ENCODE results near the gene ATP8A2. TPM values are rescaled to one million over a fixed set of nuclear protein-coding genes. Genes with fewer than 3 reads are reported as not detected.

ATP8A2 gene
- polyA plus RNA-seq, 6 donors from 2014 or later: 0.03 TPM; not detected in 5

GRCh38 chr13:25752957-25753551, 381.3 kb downstream of the ATP8A2 start:
- no peak for ATAC-seq (ENCODE audit: low read depth in 2 of 2)
- peaks cover 0 to 1% (median 0%) of the 10 kb centered on the region in 7 donors for H3K9me3 Mint-ChIP-seq
- peak overlapping the region in 1 of 6 donors; percentile 22 for H3K27ac Mint-ChIP-seq
- no peak for DNase-seq
- no peaks in the 10 kb centered on the region for H3K4me1 Mint-ChIP-seq
- no peaks in the 10 kb centered on the region for H3K36me3 Mint-ChIP-seq
- H3K4me3 Mint-ChIP-seq: no peak overlapping the region
- peaks cover 14 to 23% (median 18%) of the 10 kb centered on the region in 3 donors for H3K27me3 Mint-ChIP-seq

- Mint-ChIP-seq H3K9me3 (peaks cover 0 to 1% (median 0%) of the 10 kb centered on the region in 7 donors), H3K4me1 (no peaks in the 10 kb centered on the region), H3K4me3 (no peak overlapping the region), H3K27me3 (peaks cover 15 to 26% (median 17%) of the 10 kb centered on the region in 3 donors), H3K36me3 (no peaks in the 10 kb centered on the region), H3K27ac (no peak overlapping the region)
- ATAC-seq (ENCODE audit: low read depth in 2 of 2) (no peak), DNase-seq (no peak)
Observed at GRCh38 chr13:25753976-25754375, 382.2 kb downstream of the ATP8A2 start.

- Mint-ChIP-seq H3K9me3 (no peaks in the 10 kb centered on the region), H3K27me3 (peaks cover 10 to 23% (median 18%) of the 10 kb centered on the region in 3 donors), H3K4me3 (no peak overlapping the region), H3K4me1 (no peaks in the 10 kb centered on the region), H3K36me3 (no peaks in the 10 kb centered on the region), H3K27ac (no peak overlapping the region)
- no peak for DNase-seq
- ATAC-seq (ENCODE audit: low read depth in 2 of 2): no peak
Observed at GRCh38 chr13:25756251-25756650, 384.5 kb downstream of the ATP8A2 start.

- Mint-ChIP-seq H3K36me3 (no peaks in the 10 kb centered on the region), H3K27ac (no peak overlapping the region)
- no peak for DNase-seq
Observed at GRCh38 chr13:25756912-25757311, 385.1 kb downstream of the ATP8A2 start.

GRCh38 chr13:25761041-25761440, 389.3 kb downstream of the ATP8A2 start:
- H3K36me3 Mint-ChIP-seq: no peaks in the 10 kb centered on the region
- no peaks in the 10 kb centered on the region for H3K4me1 Mint-ChIP-seq
- H3K27ac Mint-ChIP-seq: no peak overlapping the region
- no peak for ATAC-seq (ENCODE audit: low read depth in 2 of 2)
- DNase-seq: no peak
- peaks cover 8 to 19% (median 10%) of the 10 kb centered on the region in 3 donors for H3K27me3 Mint-ChIP-seq
- H3K9me3 Mint-ChIP-seq: peaks cover 0 to 3% (median 0%) of the 10 kb centered on the region in 7 donors
- no peak overlapping the region for H3K4me3 Mint-ChIP-seq

More at GRCh38 chr13:25756912-25757311, 385.1 kb downstream of the ATP8A2 start:
- no peak for ATAC-seq (ENCODE audit: low read depth in 2 of 2)
- peaks cover 10 to 23% (median 18%) of the 10 kb centered on the region in 3 donors for H3K27me3 Mint-ChIP-seq
- H3K4me1 Mint-ChIP-seq: no peaks in the 10 kb centered on the region
- H3K4me3 Mint-ChIP-seq: peak overlapping the region in 1 of 8 donors; percentile 32
- H3K9me3 Mint-ChIP-seq: no peaks in the 10 kb centered on the region

GRCh38 chr13:25762281-25762680, 390.5 kb downstream of the ATP8A2 start:
- DNase-seq (no peak), ATAC-seq (ENCODE audit: low read depth in 2 of 2) (no peak)
- no peak overlapping the region for H3K4me3 Mint-ChIP-seq
- H3K27ac Mint-ChIP-seq: no peak overlapping the region
- peaks cover 5 to 12% (median 8%) of the 10 kb centered on the region in 3 donors for H3K27me3 Mint-ChIP-seq
- H3K4me1 Mint-ChIP-seq: no peaks in the 10 kb centered on the region
- peaks cover 0 to 3% (median 0%) of the 10 kb centered on the region in 7 donors for H3K9me3 Mint-ChIP-seq
- H3K36me3 Mint-ChIP-seq: no peaks in the 10 kb centered on the region

GRCh38 chr13:25762795-25763377, 391.1 kb downstream of the ATP8A2 start:
- no peak overlapping the region for H3K4me3 Mint-ChIP-seq
- ATAC-seq (ENCODE audit: low read depth in 2 of 2) (no peak), DNase-seq (no peak)
- H3K27ac Mint-ChIP-seq: no peak overlapping the region
- peaks cover 0 to 3% (median 0%) of the 10 kb centered on the region in 7 donors for H3K9me3 Mint-ChIP-seq
- H3K36me3 Mint-ChIP-seq: no peaks in the 10 kb centered on the region
- peaks cover 0 to 8% (median 6%) of the 10 kb centered on the region in 3 donors for H3K27me3 Mint-ChIP-seq
- no peaks in the 10 kb centered on the region for H3K4me1 Mint-ChIP-seq

- ATAC-seq (ENCODE audit: low read depth in 2 of 2) (no peak), DNase-seq (no peak)
- Mint-ChIP-seq H3K4me1 (no peaks in the 10 kb centered on the region), H3K9me3 (peaks cover 0 to 3% (median 0%) of the 10 kb centered on the region in 7 donors), H3K27ac (no peak overlapping the region), H3K4me3 (no peak overlapping the region), H3K27me3 (peaks cover 0 to under 1% (median 0%) of the 10 kb centered on the region in 3 donors), H3K36me3 (no peaks in the 10 kb centered on the region)
Observed at GRCh38 chr13:25764378-25764777, 392.6 kb downstream of the ATP8A2 start.

- DNase-seq (no peak), ATAC-seq (ENCODE audit: low read depth in 2 of 2) (no peak)
- Mint-ChIP-seq H3K4me1 (no peaks in the 10 kb centered on the region), H3K27me3 (peaks cover 0 to 4% (median 0%) of the 10 kb centered on the region in 3 donors), H3K27ac (no peak overlapping the region), H3K36me3 (no peaks in the 10 kb centered on the region), H3K4me3 (no peak overlapping the region), H3K9me3 (peaks cover 0 to 3% (median 0%) of the 10 kb centered on the region in 7 donors)
Observed at GRCh38 chr13:25765266-25765665, 393.5 kb downstream of the ATP8A2 start.

- Mint-ChIP-seq H3K36me3 (no peaks in the 10 kb centered on the region), H3K27ac (no peak overlapping the region), H3K4me3 (no peak overlapping the region), H3K9me3 (peaks cover 0 to 3% (median 0%) of the 10 kb centered on the region in 7 donors), H3K4me1 (no peaks in the 10 kb centered on the region), H3K27me3 (peaks cover 0 to 8% (median 0%) of the 10 kb centered on the region in 3 donors)
- ATAC-seq (ENCODE audit: low read depth in 2 of 2) (no peak), DNase-seq (no peak)
Observed at GRCh38 chr13:25766576-25766975, 394.8 kb downstream of the ATP8A2 start.

- Mint-ChIP-seq H3K27me3 (peaks cover 0 to 8% (median 0%) of the 10 kb centered on the region in 3 donors), H3K4me1 (no peaks in the 10 kb centered on the region), H3K36me3 (no peaks in the 10 kb centered on the region), H3K4me3 (no peak overlapping the region), H3K27ac (no peak overlapping the region), H3K9me3 (peaks cover 0 to 3% (median 0%) of the 10 kb centered on the region in 7 donors)
- DNase-seq: no peak
- ATAC-seq (ENCODE audit: low read depth in 2 of 2): no peak
Observed at GRCh38 chr13:25766991-25767390, 395.2 kb downstream of the ATP8A2 start.

GRCh38 chr13:25768376-25768775, 396.6 kb downstream of the ATP8A2 start:
- DNase-seq (no peak), ATAC-seq (ENCODE audit: low read depth in 2 of 2) (no peak)
- Mint-ChIP-seq H3K4me1 (no peaks in the 10 kb centered on the region), H3K9me3 (peaks cover 0 to 3% (median 0%) of the 10 kb centered on the region in 7 donors), H3K36me3 (no peaks in the 10 kb centered on the region), H3K4me3 (no peak overlapping the region), H3K27me3 (peaks cover 0 to 8% (median 0%) of the 10 kb centered on the region in 3 donors), H3K27ac (no peak overlapping the region)

- Mint-ChIP-seq H3K27ac (no peak overlapping the region), H3K4me3 (no peak overlapping the region), H3K4me1 (no peaks in the 10 kb centered on the region), H3K27me3 (peaks cover 0 to 8% (median 0%) of the 10 kb centered on the region in 3 donors), H3K9me3 (peaks cover 0 to 4% (median 2%) of the 10 kb centered on the region in 7 donors), H3K36me3 (no peaks in the 10 kb centered on the region)
- no peak for ATAC-seq (ENCODE audit: low read depth in 2 of 2)
- DNase-seq: no peak
Observed at GRCh38 chr13:25768838-25769237, 397.1 kb downstream of the ATP8A2 start.

- peaks cover 0 to 8% (median 0%) of the 10 kb centered on the region in 3 donors for H3K27me3 Mint-ChIP-seq
- no peak overlapping the region for H3K27ac Mint-ChIP-seq
- no peak for DNase-seq
- ATAC-seq (ENCODE audit: low read depth in 2 of 2): no peak
- no peaks in the 10 kb centered on the region for H3K4me1 Mint-ChIP-seq
- H3K36me3 Mint-ChIP-seq: no peaks in the 10 kb centered on the region
- H3K9me3 Mint-ChIP-seq: peaks cover 0 to 7% (median 2%) of the 10 kb centered on the region in 7 donors
- H3K4me3 Mint-ChIP-seq: no peak overlapping the region
Observed at GRCh38 chr13:25770601-25771000, 398.8 kb downstream of the ATP8A2 start.

Measured in naive B cell (primary cell).